ENCODE data around the gene SEC24A. TPM values are rescaled to one million over a fixed set of nuclear protein-coding genes. Genes with fewer than 3 reads are reported as not detected.

Gene SEC24A
- total RNA-seq, 4 donors from 2014 or later = 31.7 to 40.3 (median 33.5) TPM

- intact Hi-C loops (cut with DNase I) = no loop called here
- Histone ChIP-seq H3K27ac (no peak overlapping the region), H3K27me3 (no peaks in the 10 kb centered on the region), H3K4me3 (replicated peaks in 1 of 3) (no peak overlapping the region), H3K4me1 (peaks cover 3 to 4% of the 10 kb centered on the region in 2 donors), H3K36me3 (no peaks in the 10 kb centered on the region), H3K9me3 (no peaks in the 10 kb centered on the region)
- 52 to 63% methylated on average over 9 of the region's 9 CpGs for WGBS, 2 donors
- no peak for DNase-seq
- no peak for TF ChIP-seq POLR2A (IDR thresholded peaks at IDR 0.05)
- TF ChIP-seq CTCF (IDR thresholded peaks at IDR 0.05) = no peak
These were observed 11.4 kb upstream of the SEC24A start for GRCh38 chr5:134637116-134637721.

- WGBS, 2 donors = 74 to 83% methylated on average over 4 of the region's 4 CpGs
- H3K9me3 ChIP-seq = no peaks in the 10 kb centered on the region
- DNase-seq = no peak
These were observed 9.8 kb upstream of the SEC24A start for GRCh38 chr5:134638760-134639201.

GRCh38 chr5:134642931-134643530 is 5.6 kb upstream of the SEC24A start:
- WGBS, 2 donors = 82 to 90% methylated on average over 6 of the region's 6 CpGs
- H3K27me3 ChIP-seq = no peaks in the 10 kb centered on the region
- H3K4me1 ChIP-seq = peaks cover 0 to 7% of the 10 kb centered on the region in 2 donors
- H3K4me3 ChIP-seq (replicated peaks in 1 of 3) = no peak overlapping the region
- H3K36me3 ChIP-seq = no peaks in the 10 kb centered on the region
- no peak overlapping the region for H3K27ac ChIP-seq
- DNase-seq = no peak
- TF ChIP-seq CTCF (IDR thresholded peaks at IDR 0.05) = no peak
- no peak for TF ChIP-seq POLR2A (IDR thresholded peaks at IDR 0.05)
- intact Hi-C loops (cut with DNase I) = no loop called here
- no peaks in the 10 kb centered on the region for H3K9me3 ChIP-seq

More at GRCh38 chr5:134638760-134639201, 9.8 kb upstream of the SEC24A start:
- no peaks in the 10 kb centered on the region for H3K27me3 ChIP-seq
- TF ChIP-seq POLR2A (IDR thresholded peaks at IDR 0.05) = no peak
- TF ChIP-seq CTCF (IDR thresholded peaks at IDR 0.05) = no peak
- H3K27ac ChIP-seq = no peak overlapping the region
- no peaks in the 10 kb centered on the region for H3K36me3 ChIP-seq
- H3K4me3 ChIP-seq (replicated peaks in 1 of 3) = no peak overlapping the region
- H3K4me1 ChIP-seq = no peaks in the 10 kb centered on the region
- intact Hi-C loops (cut with DNase I) = no loop called here

GRCh38 chr5:134647750-134648424 is 698 bp upstream of the SEC24A start:
- TF ChIP-seq CTCF (IDR thresholded peaks at IDR 0.05) = no peak
- TF ChIP-seq POLR2A (IDR thresholded peaks at IDR 0.05) = no peak
- peak overlapping the region; percentile 52 to 97 (median 77) for H3K4me3 ChIP-seq (replicated peaks in 1 of 3)
- intact Hi-C loops (cut with DNase I) = no loop called here
- H3K4me1 ChIP-seq = peaks cover 17 to 21% of the 10 kb centered on the region in 2 donors
- peak overlapping the region; percentile 88 to 96 (median 91) for H3K27ac ChIP-seq
- WGBS, 2 donors = 14 to 19% methylated on average over 15 of the region's 15 CpGs
- no peaks in the 10 kb centered on the region for H3K36me3 ChIP-seq
- no peaks in the 10 kb centered on the region for H3K27me3 ChIP-seq
- no peak for DNase-seq
- H3K9me3 ChIP-seq = no peaks in the 10 kb centered on the region

All from thyroid gland (tissue), 4 donors.